HG03139 (cell line): ENCODE data around the gene SNTG2.

Experiments used
- ATAC-seq: cut with Tn5 transposase; IDR thresholded peaks from one replicate; pipeline ENCODE4 v1.9.1; 2021; ENCODE audit not compliant: unreplicated experiment

Gene SNTG2

GRCh38 chr2:1265454-1265853 is 314.8 kb downstream of the SNTG2 start:
- ATAC-seq: no peak

DNA sequence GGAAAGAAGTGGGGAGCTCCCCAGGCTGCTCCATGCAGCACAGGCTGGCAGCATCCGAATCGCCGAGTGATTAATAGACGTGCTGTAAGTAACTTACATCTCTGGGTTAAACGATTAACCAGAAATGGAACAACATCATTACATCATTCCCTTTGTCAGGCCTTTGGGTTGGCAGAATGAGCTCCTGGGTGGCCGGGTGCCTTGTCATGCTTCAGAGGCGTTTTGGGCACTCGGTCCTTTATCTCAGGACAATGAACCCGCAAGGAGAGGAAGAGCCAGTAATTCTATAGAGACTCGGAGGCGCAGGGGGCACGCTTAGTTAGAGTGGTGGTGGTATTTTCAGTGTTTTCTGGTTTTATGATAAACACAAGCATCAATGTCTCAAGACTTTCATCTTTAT is 315.7 kb downstream of the SNTG2 start:
- ATAC-seq: no peak

GRCh38 chr2:1268034-1268433 is 317.4 kb downstream of the SNTG2 start:
- no peak for ATAC-seq

DNA sequence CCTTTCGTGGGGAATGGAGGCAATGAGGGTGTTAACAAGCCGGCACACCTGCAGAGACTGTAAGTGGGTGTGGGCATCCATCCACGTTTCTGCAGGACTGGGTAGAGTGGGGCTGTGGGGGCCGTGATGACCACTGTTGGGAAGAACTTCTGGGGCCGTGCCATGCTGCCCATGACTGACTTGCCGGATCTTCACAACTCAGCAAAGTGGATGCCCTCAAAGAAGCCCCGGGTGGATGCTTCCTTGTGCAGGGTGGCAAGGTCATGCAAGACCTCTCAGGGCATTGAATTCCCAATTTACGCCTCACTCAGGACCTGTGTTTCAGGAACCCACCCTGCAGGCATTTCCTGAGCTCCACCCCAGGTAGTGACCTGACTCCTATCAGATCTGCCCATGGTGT is 319.2 kb downstream of the SNTG2 start:
- ATAC-seq: no peak

DNA sequence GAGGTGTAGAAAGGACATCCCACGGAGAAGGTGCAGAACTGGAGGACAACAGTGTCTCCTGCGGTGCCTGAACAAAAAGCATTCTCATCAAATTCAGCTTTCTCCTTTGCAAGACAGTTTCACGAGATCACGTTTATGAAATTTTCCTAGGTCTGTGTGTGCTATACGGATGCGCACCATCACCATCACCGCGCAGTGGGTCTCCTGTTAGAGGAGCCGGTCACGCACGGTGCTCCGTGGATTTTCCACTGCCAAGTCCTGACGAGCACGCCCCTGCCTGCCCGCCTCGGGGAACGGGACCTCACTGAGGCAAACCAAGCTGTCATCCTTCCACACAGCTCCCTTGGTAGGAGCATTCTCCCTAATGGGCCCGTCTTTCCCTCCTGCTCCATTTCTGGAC is 322.2 kb downstream of the SNTG2 start:
- ATAC-seq: no peak

DNA sequence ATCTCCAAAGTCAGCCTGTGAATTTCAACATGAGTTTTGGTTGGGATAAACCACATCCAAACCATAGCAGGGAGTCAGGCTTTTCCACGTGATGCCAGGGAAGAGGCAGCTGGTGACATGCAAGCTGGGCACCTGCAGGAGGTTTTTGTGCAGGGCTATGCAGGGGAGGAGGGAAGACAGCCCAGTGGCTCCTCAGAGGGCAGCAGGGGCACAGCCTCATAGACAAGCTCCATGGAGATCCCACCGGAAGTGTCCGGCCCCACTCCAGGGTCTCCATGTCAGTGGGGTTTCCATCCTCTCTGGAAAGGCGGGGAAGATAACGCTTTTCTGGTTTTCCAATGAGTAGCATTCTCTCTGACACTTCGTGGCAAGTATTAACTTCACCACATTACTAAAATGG is 327.0 kb downstream of the SNTG2 start:
- ATAC-seq: no peak

DNA sequence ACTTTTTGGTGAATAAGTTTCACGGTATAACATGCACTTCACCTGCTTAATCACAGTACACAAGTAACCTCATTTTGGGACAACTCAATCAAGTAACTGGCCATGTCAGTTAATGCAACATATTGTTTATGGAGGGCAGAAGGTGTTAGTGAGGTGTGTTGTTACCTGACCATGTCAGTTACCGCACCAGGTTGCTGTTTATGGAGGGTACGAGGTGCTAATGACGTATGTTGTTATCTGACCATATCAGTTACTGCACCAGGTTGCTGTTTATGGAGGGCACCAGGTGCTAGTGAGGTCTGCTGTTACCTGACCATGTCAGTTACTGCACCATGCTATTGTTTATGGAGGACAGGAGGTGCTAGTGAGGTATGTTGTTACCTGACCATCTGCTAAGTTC is 327.5 kb downstream of the SNTG2 start:
- ATAC-seq: no peak

DNA sequence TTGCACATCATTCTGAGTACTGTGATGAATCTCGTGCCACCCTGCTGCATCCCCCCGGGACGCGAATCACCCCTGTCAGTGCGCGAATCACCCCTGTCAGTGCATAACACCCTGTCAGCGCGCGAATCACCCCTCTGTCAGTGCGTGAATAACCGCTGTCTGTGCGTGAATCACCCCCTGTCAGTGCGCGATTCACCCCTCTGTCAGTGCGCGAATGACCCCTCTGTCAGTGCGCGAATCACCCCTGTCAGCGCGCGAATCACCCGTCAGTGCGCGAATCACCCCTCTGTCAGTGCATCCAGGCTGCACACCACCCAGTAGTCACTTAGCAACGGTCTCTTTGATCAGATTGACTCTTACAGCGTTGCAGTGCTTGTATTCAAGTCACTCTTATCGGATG is 328.2 kb downstream of the SNTG2 start:
- ATAC-seq: no peak

- no peak for ATAC-seq
These were observed 331.9 kb downstream of the SNTG2 start for GRCh38 chr2:1282552-1282951.

- ATAC-seq: no peak
These were observed 332.6 kb downstream of the SNTG2 start for GRCh38 chr2:1283020-1283801.

DNA sequence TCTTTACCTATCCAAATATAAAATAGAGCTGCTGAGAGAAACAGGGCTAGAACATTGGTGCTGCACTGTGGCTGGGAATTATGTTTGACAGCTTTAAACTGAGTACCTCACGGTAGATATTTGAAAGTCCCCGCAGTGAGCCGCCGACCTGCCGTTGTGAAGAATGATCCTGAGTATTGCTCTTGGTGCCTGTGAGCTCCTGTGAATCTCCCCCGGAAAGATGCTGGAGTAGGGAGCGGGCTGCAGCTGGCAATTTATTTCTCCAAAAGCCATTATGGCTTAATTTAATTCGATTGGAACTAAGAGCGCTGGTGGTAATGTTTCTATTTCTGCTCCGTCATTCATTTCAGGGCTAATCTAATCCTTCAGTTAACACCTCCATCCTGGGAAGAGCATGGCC is 333.2 kb downstream of the SNTG2 start:
- no peak for ATAC-seq

DNA sequence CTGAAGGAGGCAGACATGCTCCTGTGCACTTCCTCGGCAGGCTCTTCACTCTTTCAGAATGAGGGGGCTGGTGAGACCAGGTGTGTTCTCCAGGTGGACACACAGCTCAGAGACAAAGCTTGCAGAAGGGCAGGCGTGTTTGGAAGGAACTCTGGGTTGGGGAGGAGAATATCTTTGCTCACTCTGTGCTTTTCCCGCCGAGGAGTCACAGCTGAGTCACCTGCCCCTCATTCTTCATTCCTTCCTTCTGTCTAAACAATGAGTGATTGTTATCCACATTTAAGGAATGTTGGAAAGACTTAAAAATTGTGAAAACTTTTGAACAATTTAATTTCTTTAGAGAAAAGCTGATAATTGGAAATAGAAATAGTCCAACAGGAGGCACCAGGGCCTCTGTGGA is 336.3 kb downstream of the SNTG2 start:
- ATAC-seq: no peak

- ATAC-seq: no peak
These were observed 336.8 kb downstream of the SNTG2 start for GRCh38 chr2:1287427-1287826.

DNA sequence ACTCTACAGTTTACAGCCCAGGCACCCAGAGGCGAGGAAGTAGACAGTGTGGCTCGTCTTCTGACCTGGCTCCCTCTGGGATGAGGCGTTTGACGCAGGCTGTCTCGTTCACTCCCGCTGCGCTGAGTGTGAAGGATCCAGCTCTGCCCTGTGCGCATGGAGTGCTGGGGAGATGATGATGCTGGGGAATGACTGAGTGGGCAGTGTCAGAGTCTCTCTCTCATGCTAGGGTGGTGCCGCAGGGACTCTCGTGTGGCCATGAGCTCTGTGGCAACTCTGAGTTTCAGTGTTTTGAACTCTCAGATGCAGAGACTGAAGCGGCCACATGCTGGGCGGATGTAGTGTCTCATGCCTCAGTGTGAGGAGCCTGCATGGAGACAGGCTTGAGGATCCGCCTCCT is 344.3 kb downstream of the SNTG2 start:
- no peak for ATAC-seq

- no peak for ATAC-seq
These were observed 345.1 kb downstream of the SNTG2 start for GRCh38 chr2:1295740-1296139.

DNA sequence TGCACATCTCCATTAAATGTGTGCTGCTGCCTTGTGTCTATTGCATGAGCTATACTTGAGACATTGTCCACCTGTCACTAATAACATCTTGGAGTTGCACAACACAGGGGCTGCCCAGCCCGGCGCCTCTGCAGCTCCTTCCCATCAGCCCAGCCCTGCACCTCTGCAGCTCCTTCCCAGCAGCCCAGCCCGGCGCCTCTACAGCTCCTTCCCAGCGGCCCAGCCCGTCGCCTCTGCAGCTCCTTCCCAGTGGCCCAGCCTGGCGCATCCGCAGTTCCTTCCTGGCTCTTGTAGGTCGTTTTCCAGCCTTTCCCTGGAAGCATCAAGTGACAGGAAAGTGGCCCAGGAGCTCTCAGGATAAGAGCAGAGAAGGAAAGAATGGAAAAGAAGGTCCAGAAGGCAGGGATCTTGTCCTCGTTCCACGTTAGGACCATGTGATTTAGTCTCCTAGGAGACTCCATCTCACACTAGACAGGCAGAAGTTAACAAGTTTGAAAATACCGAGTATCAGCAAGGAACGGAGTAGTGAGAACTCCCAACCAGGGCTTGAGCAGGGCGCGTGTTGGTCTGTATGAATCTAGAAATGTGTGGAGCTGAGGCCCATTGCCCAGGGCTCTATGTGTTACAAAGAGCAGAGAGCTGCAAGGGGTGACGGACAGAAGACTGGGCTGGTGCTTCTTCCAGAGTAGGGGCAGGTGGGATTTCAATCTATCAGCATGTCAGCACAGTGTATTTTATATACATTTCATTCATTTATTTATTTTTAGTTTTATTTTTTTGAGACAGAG is 346.9 kb downstream of the SNTG2 start:
- no peak for ATAC-seq

DNA sequence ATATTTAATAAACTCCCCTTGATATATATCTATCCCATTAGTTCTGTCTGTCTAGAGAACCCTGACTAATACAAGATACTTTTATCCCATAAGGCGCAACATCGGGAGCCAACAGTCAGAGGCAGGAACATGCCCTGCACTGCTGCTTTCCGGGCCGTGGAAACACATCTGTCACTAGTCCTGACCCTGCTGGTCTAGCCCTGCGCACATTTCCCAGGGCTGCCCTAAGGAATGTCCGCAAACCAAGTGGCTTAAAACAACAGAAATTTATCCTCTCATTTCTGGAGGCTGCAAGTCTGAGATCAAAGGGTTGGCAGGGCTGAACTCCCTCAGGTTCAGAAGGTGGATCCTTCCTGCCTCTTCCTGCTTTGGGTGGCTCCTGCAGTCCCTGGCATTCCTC is 348.4 kb downstream of the SNTG2 start:
- no peak for ATAC-seq

- no peak for ATAC-seq
These were observed 349.6 kb downstream of the SNTG2 start for GRCh38 chr2:1300284-1300683.

GRCh38 chr2:1301056-1301455 is 350.4 kb downstream of the SNTG2 start:
- no peak for ATAC-seq

- no peak for ATAC-seq
These were observed 354.8 kb downstream of the SNTG2 start for GRCh38 chr2:1305342-1306013.

GRCh38 chr2:1306014-1306686 is 355.5 kb downstream of the SNTG2 start:
- ATAC-seq: no peak
